Kasumi-1 (cell line): ENCODE measurements around the gene RAB41.
"Not testable (repeated sequence)": the region's sequence is repeated elsewhere in the genome, so short reads cannot be mapped to it uniquely, and the experiment has no call there.

Experiments used
- DNase-seq, 2 experiments: peaks; one replicate each; lab custom pipeline; 2025; lab: John Stamatoyannopoulos, UW

Gene RAB41

GRCh38 chrX:70281951-70282350 is at the start of gene RAB41:
RAB41 (plus strand) TSS chrX:70282172; CDS start chrX:70282218, 46 bp downstream.
- DNase-seq: no peak

DNA sequence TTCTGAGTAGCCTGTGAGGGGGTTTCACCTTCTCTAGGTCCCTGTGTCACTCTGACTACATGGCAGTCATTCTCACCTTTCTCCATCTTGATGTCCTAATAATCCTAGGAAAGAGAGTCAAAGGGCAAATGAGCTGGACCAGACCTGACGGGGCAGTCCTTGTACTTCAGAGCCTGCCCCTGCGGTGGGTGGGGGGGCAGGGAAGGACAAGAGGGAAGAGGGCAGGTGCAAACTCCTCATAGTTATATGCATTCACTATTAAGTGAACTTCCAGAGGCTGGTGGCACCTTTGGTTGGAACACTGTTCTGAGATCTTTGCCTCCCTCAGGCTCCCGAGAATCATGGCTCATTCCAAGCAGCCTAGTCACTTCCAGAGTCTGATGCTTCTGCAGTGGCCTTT is 47.6 kb upstream of the RAB41 start, which contains the start of gene AWAT1:
Gene AWAT1 (plus strand): TSS at position 301 of the 400 bp plus-strand sequence. CDS start 41 bp downstream, at position 342.
- DNase-seq: no peak

DNA sequence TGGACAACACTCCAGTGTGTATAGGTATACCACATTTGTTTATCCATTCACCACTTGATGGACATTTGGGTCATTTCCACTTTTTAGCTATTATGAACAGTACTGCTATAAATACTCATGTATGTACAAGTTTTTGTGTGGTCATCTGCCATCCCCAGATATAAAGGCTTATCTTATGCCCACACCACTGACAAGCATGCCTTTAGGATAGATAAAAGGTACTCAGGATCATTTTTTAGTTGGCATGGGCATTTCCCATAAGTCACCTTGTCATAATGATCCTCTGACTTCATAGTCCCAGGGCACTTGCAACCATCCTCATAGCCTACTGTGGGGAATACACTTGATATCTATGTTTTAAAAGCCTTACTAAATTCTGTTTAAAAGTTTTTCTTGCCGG is 41.2 kb upstream of the RAB41 start:
- no peak for DNase-seq

- DNase-seq: no peak
Measured at GRCh38 chrX:70241501-70241900, 40.5 kb upstream of the RAB41 start.

GRCh38 chrX:70243601-70244000 is 38.4 kb upstream of the RAB41 start:
- DNase-seq: not testable (repeated sequence)

DNA sequence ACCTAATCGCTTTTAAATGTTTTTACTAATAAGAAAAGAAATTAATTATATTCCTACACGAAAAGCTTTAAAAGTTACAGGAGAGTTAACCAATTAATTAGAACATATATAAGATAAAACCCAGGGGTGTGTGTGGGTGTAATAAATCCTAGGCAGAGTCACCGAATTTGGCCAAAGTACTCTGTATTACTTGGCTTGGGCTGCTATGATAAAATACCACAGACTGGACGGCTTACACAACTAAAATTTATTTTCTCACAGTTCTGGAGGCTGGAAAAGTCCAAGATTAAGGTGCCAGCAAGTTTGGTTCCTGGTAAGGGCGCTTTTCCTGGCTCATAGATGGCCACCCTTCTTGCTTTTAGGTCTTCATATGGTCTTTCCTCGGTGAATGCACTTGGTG is 37.1 kb upstream of the RAB41 start:
- DNase-seq: no peak

DNA sequence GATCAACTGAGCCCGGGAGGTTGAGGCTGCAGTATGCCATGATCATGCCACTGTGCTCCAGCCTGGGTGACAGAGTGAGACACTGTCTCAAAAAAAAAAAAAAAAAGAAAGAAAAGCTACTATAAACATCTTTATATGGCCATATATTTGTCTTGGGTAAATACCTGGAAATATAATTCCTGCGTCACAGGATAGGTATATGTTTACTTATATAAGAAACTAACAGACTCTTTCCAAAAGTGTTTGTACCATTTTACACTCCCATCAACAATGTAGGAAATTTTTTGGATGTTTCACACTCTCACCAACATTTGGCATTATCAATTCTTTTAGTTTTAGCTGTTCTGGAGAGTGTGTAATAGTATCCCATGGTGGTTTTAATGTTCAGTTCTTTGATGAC is 34.7 kb upstream of the RAB41 start:
- no peak for DNase-seq

DNA sequence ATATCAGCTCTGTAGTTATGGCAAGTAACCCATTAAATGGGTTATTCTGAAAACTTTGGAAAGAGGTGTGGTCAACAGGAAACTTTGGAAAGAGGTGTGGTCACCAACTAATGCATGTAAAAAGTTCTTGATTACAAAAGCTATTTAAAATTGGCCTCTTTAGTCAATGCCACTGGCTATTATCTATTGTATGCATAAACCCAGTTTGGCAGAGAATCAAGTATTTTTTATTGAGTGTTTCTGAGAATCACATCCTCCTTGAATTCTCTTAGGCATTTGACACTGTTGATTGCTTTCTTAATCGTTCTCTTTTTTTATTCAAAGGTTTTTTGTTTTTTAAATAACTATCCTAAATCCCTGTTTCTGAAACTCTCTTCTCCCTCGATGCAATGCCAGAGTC is 29.5 kb upstream of the RAB41 start:
- DNase-seq: no peak

- no peak for DNase-seq
Measured at GRCh38 chrX:70253377-70254062, 28.5 kb upstream of the RAB41 start.

DNA sequence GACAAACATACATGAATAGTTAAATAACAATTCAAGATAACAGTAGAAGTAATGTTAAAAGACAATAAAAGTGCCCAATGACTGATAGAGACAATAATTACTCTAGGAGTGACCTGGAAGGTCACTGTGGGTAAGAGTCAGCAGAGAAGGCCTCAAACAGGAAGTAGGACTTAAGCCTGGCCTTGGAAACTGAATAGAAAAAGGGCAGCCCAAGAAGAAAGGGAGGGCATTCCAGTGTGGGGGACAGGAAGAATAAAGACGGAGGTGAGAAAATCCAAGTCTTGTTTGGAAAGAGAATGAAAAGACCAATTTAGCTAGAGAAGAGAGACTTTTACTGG is 27.9 kb upstream of the RAB41 start:
- DNase-seq: no peak

DNA sequence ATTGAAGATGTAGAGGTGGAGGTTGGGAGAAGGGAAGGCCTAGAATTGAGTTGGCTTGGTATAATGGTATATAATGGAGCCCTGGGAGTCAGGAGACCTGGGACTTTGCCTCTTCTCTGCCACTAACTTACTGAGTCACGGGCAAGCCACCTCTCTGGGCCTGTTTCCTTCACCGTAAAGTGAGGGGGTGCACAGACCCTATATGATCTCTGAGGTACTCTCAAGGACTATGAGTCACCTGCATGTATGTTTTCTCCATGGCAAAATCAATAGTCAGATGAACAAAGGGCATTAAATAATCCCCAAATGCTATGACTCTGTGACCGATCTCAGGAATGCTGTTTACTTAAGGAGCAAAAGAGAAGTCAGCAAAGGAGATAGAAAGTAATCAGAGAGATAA is 27.1 kb upstream of the RAB41 start:
- DNase-seq: no peak

DNA sequence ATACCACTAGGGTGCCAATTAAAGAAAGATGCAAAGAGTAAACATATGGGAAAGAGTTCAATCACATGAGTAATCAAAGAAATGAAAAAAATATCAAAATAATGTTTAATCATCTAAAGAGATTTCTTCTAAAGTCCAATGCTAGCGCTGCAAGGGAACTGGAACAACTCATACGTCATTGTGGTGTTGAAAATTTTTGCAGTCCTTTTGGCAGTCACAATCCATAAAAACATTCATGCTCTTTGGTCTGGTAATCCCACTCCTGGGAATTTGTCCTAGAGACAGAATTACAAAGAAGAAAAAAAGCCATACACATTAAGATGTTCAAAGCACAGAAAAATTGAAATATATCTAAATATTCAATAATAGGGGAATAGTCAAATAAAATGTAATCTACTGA is 26.5 kb upstream of the RAB41 start:
- DNase-seq: no peak

DNA sequence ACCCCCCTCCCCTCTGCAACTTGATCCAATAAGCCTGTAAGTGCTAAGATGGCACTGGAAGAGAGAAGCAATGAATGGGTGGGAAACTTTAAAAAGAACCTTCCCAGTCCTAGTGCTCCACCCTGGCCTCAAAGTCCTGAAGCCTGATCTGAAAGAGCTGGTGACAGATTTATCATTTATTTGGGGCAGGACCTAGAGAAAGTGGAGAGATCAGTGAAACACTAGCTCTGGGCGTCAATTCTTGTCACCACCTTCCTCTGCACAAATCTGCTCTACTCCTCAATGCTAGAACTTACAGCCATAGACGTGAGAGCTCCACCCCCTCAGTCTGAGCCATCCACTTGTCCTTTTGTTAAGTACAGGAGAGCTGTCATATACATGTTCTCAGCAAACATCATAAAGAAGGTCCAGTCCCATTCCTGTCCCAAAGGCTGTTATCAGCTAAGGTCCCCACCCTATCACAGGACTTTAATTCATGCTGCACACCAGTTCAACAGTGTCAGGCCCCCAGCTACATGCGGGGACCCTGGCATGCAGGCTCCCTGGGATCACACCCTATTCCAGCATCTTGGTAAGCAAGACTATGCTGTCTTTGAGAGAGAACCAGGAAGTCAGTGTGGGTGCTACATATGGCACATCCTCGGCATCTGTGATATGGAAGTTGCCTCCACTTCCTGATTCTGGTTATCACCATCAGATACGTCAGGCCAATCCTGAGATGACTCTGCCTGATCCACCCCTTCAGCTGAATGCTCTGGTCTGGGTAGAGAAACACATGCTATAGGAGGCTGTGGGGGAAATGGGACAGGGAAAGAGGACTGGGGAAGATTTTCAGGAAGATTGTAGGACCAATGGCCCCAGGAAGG is 24.3 kb upstream of the RAB41 start:
- no peak for DNase-seq

GRCh38 chrX:70260104-70260503 is 21.9 kb upstream of the RAB41 start, which contains the start of gene P2RY4:
P2RY4 (minus strand) TSS chrX:70260204; CDS start chrX:70259624, 580 bp downstream.
- no peak for DNase-seq

- DNase-seq: peak; percentile 0 to 1
Measured at GRCh38 chrX:70262952-70263567, 18.9 kb upstream of the RAB41 start.

GRCh38 chrX:70264784-70265183 is 17.2 kb upstream of the RAB41 start:
- peak in 1 of 2 experiments; percentile 0 for DNase-seq

DNA sequence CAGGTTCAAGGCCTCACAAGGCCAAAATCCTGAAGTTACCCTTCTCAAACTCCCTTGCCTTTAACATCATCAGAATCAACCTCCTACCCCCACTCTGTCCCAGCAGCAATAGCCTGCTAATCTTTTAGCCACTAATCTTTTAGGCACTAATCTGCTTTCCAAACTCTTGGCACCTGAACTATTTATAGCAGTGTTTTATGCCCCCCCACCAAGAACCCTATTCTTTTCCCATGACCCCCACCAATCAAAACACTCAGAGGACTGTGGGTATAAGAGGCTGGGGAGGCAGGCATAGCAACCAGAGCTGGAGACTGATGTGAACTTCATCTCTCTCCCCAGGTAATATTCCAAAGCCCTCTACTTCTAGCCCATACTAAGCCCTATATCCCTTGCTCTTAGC is 13.9 kb upstream of the RAB41 start, which contains the start of gene ARR3:
Gene ARR3 (plus strand): TSS at position 301 of the 400 bp plus-strand sequence. CDS start 1,052 bp downstream, outside the sequence.
- no peak for DNase-seq

- DNase-seq: not testable (repeated sequence)
Measured at GRCh38 chrX:70274029-70274428, 7.9 kb upstream of the RAB41 start.

- no peak for DNase-seq
Measured at GRCh38 chrX:70279081-70279480, 2.9 kb upstream of the RAB41 start.

- DNase-seq: no peak
Measured at GRCh38 chrX:70280573-70280972, 1.4 kb upstream of the RAB41 start.

GRCh38 chrX:70289168-70289792 is 7.3 kb downstream of the RAB41 start:
- DNase-seq: no peak
